KBM-7 (cell line): ENCODE results near the gene PFN1.
A peak's percentile ranks its signal among the peaks of the same experiment; 100 is the strongest.
"Not testable (repeated sequence)": the region's sequence is repeated elsewhere in the genome, so short reads cannot be mapped to it uniquely, and the experiment has no call there.

Source experiments
- DNase-seq: peaks from one replicate; pipeline ENCODE4 v3.0.0-alpha.2; 2015
- in situ Hi-C: fragments of 300-500 bp; cut with MboI; formaldehyde crosslinking; loops from 2 replicates; pipeline ENCODE4 v1.14.3; 2020; ENCODE audit warnings: low sequenced_read_pairs, low pct_unique_long_range_greater_than_20kb, mixed read lengths

PFN1 gene

DNA sequence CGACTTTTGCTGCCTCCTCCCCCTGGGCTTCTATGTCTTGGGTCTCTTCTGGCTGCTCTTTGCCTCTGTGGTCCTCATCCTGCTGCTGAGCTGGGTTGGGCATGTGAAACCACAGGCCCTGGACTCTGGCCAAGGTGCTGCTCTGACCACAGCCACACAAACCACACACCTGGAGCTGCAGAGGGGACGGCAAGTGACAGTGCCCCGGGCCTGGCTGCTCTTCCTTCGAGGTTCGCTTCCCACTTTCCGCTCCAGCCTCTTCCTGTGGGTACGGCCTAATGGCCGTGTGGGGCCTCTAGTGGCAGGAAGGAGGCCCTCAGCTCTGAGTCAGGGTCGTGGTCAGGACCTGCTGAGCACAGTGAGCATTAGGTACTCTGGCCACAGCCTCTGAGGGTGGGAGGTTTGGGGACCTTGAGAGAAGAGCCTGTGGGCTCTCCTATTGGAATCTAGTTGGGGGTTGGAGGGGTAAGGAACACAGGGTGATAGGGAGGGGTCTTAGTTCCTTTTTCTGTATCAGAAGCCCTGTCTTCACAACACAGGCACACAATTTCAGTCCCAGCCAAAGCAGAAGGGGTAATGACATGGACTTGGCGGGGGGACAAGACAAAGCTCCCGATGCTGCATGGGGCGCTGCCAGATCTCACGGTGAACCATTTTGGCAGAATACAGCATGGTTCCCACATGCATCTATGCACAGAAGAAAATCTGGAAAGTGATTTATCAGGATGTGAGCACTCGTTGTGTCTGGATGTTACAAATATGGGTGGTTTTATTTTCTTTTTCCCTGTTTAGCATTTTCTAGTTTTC lies 14.0 kb downstream of the PFN1 start:
- in situ Hi-C loops: no loop called here
- DNase-seq: peak; percentile 89

DNA sequence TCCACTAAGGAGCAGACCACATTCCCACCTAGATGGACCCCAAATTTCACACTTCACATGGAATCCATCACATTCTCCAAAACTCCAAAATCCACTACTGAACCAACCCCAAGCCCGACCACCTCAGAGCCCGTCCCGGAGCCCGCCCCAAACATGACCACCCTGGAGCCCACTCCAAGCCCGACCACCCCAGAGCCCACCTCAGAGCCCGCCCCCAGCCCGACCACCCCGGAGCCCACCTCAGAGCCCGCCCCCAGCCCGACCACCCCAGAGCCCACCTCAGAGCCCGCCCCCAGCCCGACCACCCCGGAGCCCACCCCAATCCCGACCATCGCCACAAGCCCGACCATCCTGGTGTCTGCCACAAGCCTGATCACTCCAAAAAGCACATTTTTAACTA lies 14.7 kb downstream of the PFN1 start:
- no peak for DNase-seq
- in situ Hi-C loops: no loop called here

DNA sequence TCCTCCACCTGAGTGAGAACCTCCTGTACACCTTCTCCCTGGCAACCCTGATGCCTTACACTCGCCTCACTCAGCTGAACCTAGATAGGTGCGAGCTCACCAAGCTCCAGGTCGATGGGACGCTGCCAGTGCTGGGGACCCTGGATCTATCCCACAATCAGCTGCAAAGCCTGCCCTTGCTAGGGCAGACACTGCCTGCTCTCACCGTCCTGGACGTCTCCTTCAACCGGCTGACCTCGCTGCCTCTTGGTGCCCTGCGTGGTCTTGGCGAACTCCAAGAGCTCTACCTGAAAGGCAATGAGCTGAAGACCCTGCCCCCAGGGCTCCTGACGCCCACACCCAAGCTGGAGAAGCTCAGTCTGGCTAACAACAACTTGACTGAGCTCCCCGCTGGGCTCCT lies 15.6 kb downstream of the PFN1 start:
- in situ Hi-C loops: no loop called here
- DNase-seq: no peak

DNA sequence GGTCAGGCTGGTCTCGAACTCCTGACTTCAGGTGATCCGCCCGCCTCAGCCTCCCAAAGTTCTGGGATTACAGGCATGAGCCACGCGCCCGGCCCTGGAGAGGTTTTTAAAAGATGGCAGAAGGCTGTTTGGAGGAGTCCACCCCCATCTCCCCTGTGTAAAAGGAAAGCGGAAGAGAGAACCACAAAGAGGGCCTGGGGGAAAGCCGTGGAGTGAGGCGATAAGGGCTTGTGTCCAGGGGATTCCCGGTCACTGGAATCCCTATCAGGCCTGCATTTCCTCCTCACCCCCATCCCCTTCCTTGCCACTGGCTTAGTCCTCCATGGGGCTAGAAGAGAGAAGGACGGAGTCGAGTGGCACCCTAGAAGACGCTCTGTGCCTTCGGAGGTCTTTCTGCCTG lies 16.4 kb downstream of the PFN1 start, which contains the start of gene GP1BA:
TSS of gene GP1BA (plus strand) at position 315 of the 400 bp plus-strand sequence. CDS start 328 bp downstream, outside the sequence.
- no peak for DNase-seq
- in situ Hi-C loops: no loop called here

DNA sequence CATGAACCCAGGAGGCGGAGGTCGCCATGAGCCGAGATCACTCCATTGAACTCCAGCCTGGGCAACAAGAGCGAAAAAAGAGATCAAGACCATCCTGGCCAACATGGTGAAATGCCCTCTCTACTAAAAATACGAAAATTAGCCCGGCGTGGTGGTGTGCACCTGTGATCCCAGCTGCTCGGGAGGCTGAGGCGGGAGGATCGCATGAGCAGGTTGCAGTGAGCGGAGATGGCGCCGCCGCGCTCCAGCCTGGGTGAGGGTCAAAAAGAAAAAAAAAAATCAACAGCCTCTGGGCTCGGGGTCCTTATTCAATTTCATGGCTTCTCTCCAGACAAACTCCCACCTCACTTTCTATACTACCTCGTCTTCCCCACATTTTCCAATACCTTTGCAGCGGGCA lies 19.4 kb downstream of the PFN1 start:
- in situ Hi-C loops: no loop called here
- DNase-seq: no peak

DNA sequence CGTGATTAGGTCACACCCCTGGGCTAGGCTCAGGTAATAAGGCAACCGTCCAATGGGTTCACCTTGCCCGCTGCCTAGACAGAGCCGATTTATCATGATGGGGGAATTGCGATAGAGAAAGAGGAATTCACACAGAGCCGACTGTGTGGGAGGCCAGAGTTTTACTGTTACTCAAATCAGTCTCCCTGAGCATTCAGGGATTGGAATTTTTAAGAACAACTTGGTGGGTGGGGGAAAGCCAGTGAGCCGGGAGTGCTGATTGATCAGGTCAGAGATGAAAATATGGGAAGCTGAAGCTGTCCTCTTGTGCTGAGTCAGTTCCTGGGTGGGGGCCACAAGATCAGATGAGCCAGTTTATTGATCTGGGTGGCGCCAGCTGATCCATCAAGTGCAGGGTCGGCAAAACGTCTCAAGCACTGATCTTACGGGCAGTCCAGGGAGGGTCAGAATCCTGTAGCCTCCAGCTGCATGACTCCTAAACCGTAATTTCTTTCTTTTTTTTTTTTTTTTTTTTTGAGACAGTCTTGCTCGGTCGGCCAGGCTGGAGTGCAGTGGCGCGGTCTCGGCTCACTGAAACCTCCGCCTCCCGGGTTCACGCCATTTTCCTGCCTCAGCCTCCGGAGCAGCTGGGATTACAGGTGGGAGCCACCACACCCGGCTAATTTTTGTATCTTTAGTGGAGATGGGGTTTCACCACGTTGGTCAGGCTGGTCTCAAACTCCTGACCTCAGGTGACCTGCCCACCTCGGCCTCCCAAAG lies 21.6 kb downstream of the PFN1 start:
- in situ Hi-C loops, DNase-seq: not testable (repeated sequence)

DNA sequence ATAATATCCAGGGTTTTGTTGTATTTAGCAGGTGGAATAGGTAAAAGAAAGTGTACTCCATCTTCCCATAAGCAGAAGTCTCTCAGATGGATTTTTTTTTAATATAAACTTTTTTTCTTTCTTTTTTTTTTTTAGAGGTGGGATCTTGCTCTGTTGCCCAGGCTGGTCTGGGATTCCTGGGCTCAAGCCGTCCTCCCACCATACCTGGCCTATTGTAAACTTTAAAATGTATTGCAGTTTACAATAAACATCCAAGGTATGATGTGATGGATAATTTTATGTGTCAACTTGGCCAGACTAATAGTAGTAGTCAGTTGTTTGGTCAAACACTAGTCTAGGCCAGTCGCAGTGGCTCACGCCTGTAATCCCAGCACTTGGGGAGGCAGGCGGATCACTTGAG lies 27.0 kb downstream of the PFN1 start:
- no peak for DNase-seq
- in situ Hi-C loops: no loop called here

DNA sequence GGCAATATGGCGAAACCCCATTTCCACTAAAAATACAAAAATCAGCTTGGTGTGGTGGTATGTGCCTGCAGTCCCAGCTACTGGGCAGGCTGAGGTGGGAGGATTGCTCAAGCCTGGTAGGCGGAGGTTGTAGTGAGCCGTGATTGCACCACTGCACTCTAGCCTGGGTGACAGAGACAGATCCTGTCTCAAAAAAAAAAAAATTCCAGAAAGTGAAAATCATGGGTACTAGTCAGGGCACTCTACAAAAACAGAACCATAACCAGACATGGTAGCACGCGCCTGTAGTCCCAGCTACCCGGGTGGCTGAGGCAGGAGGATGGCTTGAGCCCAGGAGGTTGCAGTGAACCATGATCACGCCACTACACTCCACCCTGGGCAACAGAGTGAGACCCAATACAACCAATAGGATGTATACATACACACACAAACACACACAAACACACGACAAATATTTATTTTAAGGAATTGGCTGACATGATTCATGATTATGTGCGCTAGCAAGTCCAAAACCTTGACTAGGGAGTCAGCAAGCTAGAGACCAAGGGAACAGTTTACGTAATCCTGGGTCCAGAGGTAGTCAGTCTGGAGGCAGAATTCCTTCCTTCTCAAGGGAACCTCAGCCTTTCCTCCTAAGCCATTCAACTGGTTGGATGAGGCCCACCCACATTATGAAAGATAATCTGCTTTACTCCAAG lies 27.8 kb downstream of the PFN1 start:
- in situ Hi-C loops: no loop called here
- no peak for DNase-seq

DNA sequence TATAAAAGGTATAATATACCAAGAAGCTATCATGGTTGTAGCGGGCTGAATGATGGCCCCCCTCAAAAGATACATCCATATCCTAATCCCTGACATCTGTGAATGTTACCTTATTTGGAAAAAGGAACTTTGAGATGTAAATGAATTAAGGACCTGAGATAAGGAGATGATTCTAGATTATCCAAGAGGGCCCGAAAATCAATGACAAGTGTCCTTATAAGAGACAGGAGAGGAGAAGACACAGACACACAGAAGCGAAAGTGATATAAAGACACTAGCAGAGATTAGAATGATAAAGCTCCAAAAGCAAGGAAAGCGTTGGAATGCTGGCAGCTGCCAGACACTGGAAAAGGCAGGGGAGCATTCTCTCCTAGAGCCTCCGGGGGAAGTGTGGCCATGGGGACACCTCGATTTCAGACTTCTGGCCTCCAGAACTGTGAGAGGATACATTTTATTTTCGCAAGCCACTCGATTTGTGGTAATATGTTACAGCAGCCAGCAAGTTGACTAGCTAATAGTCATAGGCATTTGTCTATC lies 28.8 kb downstream of the PFN1 start:
- DNase-seq: no peak
- in situ Hi-C loops: no loop called here

DNA sequence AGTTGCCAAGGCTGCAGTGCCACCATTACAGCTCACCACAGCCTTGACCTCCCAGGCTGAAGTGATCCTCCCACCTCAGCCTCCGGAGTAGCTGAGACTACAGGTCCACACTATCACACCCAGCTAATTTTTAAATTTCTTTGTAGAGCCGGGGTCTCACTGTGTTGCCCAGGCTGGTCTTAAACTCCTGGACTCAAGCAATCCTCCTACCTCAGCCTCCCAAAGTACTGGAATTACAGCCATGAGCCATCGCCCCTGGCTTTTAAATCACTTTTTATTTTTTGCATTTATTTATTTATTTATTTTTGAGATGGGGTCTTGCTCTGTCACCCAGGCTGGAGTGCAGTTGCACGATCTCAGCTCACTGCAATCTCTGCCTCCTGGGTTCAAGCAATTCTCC lies 33.8 kb downstream of the PFN1 start:
- DNase-seq, in situ Hi-C loops: not testable (repeated sequence)

DNA sequence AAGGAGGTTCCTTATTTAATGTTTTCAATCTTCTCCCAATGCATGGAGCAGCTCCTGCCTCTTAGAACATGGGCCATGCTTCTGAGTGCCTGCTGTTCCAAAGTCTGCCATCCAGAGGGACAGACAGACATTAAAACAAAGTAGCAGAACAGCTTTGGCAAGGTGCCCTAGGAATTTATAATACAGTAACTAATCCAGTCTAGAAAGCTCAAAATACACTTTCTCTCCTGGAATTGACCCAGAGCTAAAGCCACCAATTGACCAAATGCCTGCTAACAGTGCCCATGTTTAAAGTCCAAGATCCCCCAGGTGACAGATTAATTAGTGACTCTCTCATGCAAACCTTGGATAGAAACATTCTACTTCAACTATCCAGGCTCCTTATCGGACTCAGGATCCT lies 34.3 kb downstream of the PFN1 start:
- no peak for DNase-seq
- in situ Hi-C loops: no loop called here

DNA sequence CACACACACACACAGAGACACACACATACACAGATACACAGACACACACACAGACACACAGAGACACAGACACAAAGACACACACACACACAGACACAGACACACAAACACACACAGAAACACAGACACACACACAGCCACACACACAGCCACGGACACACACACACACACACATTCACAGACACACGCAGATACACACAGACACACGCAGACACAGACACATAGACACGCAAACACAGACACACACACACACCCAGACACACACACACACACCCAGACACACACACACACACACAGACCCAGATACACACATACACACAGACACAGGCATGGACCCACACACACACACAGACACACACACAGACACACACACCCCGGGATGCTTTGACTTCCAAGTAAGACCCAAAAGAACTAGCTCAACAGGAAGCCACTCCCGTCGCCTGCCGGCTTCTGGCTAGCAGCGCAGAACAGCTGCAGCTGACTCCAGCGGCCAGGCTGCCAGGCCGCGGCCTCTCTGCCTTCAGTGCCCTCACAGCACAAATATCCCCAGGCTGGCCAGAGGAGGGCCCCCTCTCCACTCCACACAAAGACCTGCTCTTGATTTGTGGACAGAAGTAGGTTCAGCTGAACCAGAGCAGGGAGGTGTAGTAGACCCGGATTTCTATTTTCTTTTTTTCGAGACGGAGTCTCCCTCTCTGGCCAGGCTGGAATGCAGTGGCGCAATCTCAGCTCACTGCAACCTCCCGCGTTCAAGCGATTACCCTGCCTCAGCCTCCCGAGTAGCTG lies 39.4 kb downstream of the PFN1 start:
- DNase-seq: peak; percentile 96
- in situ Hi-C loops: no loop called here

DNA sequence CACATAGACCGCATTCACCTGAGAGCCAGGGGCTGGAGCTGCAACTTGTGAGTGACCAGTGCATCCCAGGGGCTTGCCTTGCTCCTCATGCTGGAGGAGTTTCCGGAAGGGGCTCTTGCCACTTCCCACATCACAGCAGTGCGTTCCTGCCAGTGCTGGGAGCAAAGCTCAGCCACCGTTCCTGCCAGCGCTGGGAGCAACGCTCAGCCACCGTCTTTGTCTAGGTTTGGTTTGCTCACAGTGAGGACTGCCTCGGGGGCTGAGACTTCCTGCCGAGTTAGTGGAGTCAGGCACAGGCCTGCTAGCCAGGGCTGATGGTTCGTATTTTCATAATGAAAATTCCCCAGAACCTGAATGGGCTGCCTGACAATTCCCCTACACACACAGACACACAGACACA lies 40.0 kb downstream of the PFN1 start:
- DNase-seq: no peak
- in situ Hi-C loops: no loop called here

DNA sequence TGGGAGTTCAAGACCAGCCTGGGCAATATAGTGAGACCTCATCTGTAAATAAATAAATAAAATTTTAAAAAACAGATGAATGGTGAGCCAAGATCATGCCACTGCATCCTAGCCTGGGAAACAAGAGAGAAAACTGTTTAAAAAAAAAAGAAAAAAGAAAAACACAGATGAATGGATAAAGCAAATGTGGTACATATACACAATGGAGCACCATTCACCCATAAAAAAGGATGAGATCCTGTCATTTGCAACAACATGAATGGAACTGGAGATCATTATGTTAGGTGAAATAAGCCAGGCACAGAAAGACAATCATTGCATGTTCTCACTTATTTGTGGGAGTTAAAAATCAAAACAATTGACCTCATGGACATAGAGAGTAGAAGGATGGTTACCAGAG lies 41.7 kb downstream of the PFN1 start:
- DNase-seq, in situ Hi-C loops: not testable (repeated sequence)

DNA sequence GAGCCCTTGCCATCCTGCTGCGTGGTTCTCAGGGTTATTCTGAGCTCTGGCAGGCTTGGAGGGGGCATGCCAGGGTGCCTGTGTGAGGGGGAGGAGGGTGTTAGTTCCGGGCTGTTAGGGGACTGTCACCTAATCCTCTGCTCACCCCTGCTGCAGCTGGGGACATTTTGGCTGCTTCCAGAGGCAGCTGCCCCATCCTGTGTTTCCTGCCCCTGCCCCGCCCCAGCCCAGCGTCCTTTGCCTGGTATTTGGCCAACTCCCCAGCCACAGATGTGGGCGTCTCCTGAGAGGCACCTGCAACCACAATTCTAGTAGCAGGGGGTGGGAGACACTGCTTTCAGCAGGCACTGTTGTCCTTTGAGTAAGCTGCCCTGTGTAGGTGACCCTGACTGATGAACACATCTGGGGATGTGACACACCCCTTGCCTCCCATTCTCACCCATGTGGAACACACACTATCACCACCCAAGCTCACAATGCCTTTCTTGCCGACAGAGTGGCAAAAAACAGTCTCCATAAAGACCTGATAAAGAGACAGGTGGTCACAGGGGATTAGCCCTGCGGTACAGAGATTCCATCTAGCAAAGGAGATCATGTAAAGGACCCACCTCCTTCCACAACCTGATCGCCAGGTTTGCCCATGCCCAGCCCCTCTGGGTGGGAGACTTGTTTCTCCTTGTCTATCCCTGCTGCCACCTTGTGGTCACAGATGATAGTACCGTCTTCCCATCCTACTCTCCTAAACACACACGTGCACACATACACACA lies 45.1 kb downstream of the PFN1 start, which contains the start of gene CHRNE:
TSS of gene CHRNE (minus strand) at position 48 of the 768 bp plus-strand sequence. CDS start at position 13, 35 bp downstream.
- DNase-seq: peak; percentile 93
- in situ Hi-C loops: no loop called here

DNA sequence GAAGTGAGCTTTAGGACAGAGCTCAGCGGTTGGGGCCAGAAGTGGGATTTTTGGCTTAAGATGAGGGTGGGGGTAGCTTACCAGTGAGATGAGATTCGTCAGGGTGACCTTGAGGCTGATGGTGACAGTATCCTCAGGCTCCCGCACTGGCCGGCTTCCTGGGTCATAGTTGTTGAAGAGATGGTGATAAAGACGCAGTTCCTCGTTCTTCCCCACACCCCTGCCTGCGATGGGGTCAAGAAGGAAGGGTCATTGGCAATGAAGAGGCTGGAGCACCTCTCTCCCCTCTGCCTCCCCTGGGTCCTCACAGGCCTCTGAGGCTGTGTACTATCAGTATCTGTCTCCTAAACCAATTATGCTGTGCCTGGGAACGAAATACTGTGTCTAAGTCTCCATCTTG lies 45.8 kb downstream of the PFN1 start:
- no peak for DNase-seq
- in situ Hi-C loops: no loop called here

DNA sequence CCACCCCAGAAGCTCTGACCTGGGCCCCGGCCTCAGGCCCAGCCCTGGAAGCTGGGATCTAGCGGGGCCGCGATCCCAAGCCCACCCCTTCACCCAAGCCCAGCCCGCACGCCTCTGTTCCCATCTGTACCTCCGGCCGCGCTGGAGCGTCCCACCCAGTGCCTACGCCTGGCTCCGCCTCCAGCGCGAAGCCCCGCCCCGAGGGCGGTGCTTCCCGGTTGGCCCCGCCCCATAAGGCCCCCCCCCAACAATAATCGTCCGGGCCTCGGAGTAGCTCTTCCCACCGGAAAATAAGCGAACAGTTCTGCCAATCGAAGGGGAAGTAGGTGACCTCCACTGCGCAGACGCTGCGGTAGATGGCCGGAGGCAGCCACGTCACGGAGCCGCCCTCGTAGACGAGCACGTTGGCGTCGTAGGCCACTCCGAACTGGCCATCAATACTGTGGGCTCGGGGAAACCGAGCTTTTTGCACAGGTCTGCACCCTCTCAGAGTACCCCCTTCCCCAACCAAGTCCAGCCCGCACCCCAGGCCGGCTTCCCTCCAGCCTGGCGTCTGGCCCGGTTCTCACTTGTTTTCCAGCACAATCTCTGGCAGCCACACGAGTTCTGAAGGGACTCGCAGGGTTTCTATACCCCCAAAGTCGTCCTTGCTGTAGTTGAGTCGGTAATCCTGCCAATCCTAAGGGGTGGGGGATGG lies 46.5 kb downstream of the PFN1 start:
- no peak for DNase-seq
- in situ Hi-C loops: no loop called here
